Endothelial cell of umbilical vein (primary cell): ENCODE data around the gene ELOVL5. TPM values are rescaled to one million over a fixed set of nuclear protein-coding genes. Genes with fewer than 3 reads are reported as not detected.

Experiments
- BruUV-seq: library from RNA; stranded (reverse); fragments of 400-500 nt; replicated peaks from 2 replicates; lab custom pipeline; 2021; lab: Mats Ljungman, UMichigan
- CTCF ChIA-PET: fragments of 300-600, 350-600 bp; sonication (Branson Sonifier 250); formaldehyde crosslinking; loops from one replicate; lab custom pipeline; 2021; ENCODE audit warnings: antibody characterized with exemption, inconsistent platforms; lab: Charles Lee
- POLR2A ChIA-PET: fragments of 300-600, 350-600 bp; sonication (Branson Sonifier 250); formaldehyde crosslinking; loops from one replicate; lab custom pipeline; 2021; ENCODE audit warnings: antibody characterized with exemption, inconsistent platforms; lab: Charles Lee
- DNase-seq: peaks from one replicate; pipeline ENCODE4 v3.0.0-alpha.2; 2011; ENCODE audit warnings: low read depth, low spot score
- FAIRE-seq: peaks from 2 replicates; lab custom pipeline; 2011; peaks lifted over from hg19 to GRCh38; lab: Jason Lieb, UNC
- H2AFZ ChIP-seq: 2 replicates; pipeline ENCODE4 v1.6.0; 2012; ENCODE audit warnings: low read depth, low read length, control low read depth, inconsistent platforms
- H3K27ac ChIP-seq: 2 replicates; pipeline ENCODE4 v1.5.1; 2011; ENCODE audit warnings: low read depth, mild to moderate bottlenecking, control low read depth, low read length, moderate library complexity; ENCODE audit not compliant: insufficient read depth
- H3K27me3 ChIP-seq, 2 experiments: 2 replicates each; pipeline versions ENCODE4 v1.6.0 to v1.6.1; 2011; ENCODE audit warnings: low read length in 2 of 2, mixed read lengths in 1 of 2; ENCODE audit not compliant: control insufficient read depth in 2 of 2, insufficient read depth in 2 of 2
- H3K36me3 ChIP-seq, 2 experiments: 2 replicates in 1 of 2; 3 replicates in 1 of 2; pipeline ENCODE4 v1.5.1; 2011; ENCODE audit warnings: low read length in 2 of 2, mild to moderate bottlenecking in 1 of 2, moderate library complexity in 1 of 2; ENCODE audit not compliant: control insufficient read depth in 2 of 2, insufficient read depth in 2 of 2; ENCODE audit errors: extremely low read depth in 1 of 2
- H3K4me1 ChIP-seq: 3 replicates; pipeline ENCODE4 v1.5.1; 2011; ENCODE audit warnings: mild to moderate bottlenecking, low read length; ENCODE audit not compliant: control insufficient read depth, insufficient read depth; ENCODE audit errors: extremely low read depth
- H3K4me2 ChIP-seq: 2 replicates; pipeline ENCODE4 v1.6.1; 2011; ENCODE audit warnings: low read length, control low read depth, mixed read lengths; ENCODE audit not compliant: insufficient read depth
- H3K4me3 ChIP-seq, 3 experiments: fragments of 200-600 bp in 1 of 3; sonication (generic), shearing (Covaris generic) in 1 of 3; replicated peaks in 1 of 3; 2 replicates each; pipeline ENCODE4 v1.5.1; 2011 to 2016; ENCODE audit warnings: control low read depth in 3 of 3, low read length in 3 of 3, mild to moderate bottlenecking in 2 of 3, inconsistent platforms in 1 of 3, low read depth in 1 of 3, moderate library complexity in 1 of 3; ENCODE audit not compliant: insufficient read depth in 1 of 3
- H3K79me2 ChIP-seq: 2 replicates; pipeline ENCODE4 v1.6.0; 2012; ENCODE audit warnings: low read length, inconsistent platforms; ENCODE audit not compliant: control insufficient read depth, insufficient read depth
- H3K9ac ChIP-seq: replicated peaks from 2 replicates; pipeline ENCODE3; 2011; ENCODE audit warnings: low read length, control low read depth; ENCODE audit not compliant: insufficient read depth; ENCODE audit errors: extremely low read depth
- H3K9me1 ChIP-seq: replicated peaks from 3 replicates; pipeline ENCODE4 v1.6.0; 2011; ENCODE audit warnings: mild to moderate bottlenecking, low read length; ENCODE audit not compliant: control insufficient read depth, insufficient read depth; ENCODE audit errors: extremely low read depth
- H3K9me3 ChIP-seq: replicated peaks from 2 replicates; pipeline ENCODE4 v1.5.1; 2012; ENCODE audit warnings: low read length, inconsistent platforms; ENCODE audit not compliant: control insufficient read depth, insufficient read depth
- H4K20me1 ChIP-seq: replicated peaks from 2 replicates; pipeline ENCODE3; 2011; ENCODE audit warnings: mild to moderate bottlenecking, low read length; ENCODE audit not compliant: control insufficient read depth, insufficient read depth; ENCODE audit errors: extremely low read depth
- EZH2 ChIP-seq: IDR thresholded peaks from 2 replicates; pipeline ENCODE4 v1.6.1; 2012; ENCODE audit warnings: borderline replicate concordance, low read depth, mild to moderate bottlenecking, moderate library complexity, low read length, inconsistent platforms; ENCODE audit not compliant: severe bottlenecking
- FOS ChIP-seq: IDR thresholded peaks from 2 replicates; pipeline ENCODE4 v1.6.1; 2011; ENCODE audit warnings: mild to moderate bottlenecking, low read length, moderate library complexity, borderline replicate concordance; ENCODE audit not compliant: insufficient read depth
- GATA2 ChIP-seq: IDR thresholded peaks from 2 replicates; pipeline ENCODE4 v1.7.0; 2011; ENCODE audit warnings: low read depth, mild to moderate bottlenecking, moderate library complexity, mixed read lengths, low read length; ENCODE audit not compliant: insufficient read length, insufficient read depth
- JUN ChIP-seq: IDR thresholded peaks from 2 replicates; pipeline ENCODE4 v1.6.1; 2011; ENCODE audit warnings: borderline replicate concordance, low read depth; ENCODE audit not compliant: insufficient read length, insufficient read depth
- MAX ChIP-seq: IDR thresholded peaks from 2 replicates; pipeline ENCODE4 v1.6.1; 2011; ENCODE audit not compliant: insufficient read depth, insufficient read length
- MYC ChIP-seq: IDR thresholded peaks from one replicate; pipeline ENCODE4 v1.6.1; 2011; ENCODE audit warnings: mild to moderate bottlenecking, low read depth, low read length
- POLR2A ChIP-seq: IDR thresholded peaks from 2 replicates; pipeline ENCODE4 v1.6.1; 2012; ENCODE audit warnings: low read depth, mild to moderate bottlenecking, control low read depth, low read length
- POLR2AphosphoS5 ChIP-seq: IDR thresholded peaks from 2 replicates; pipeline ENCODE4 v1.6.1; 2012; ENCODE audit warnings: low read depth, mild to moderate bottlenecking, control low read depth, low read length, moderate library complexity; ENCODE audit not compliant: insufficient read depth
- dilution Hi-C: fragments of 300-500 bp; cut with MboI; formaldehyde crosslinking; loops from one replicate; pipeline ENCODE4 v1.15.0; 2019; ENCODE audit warnings: low sequenced_read_pairs; ENCODE audit not compliant: extremely low pct_ligation_motif_present
- intact Hi-C: fragments of 100-400 bp; cut with micrococcal nuclease; formaldehyde crosslinking; loops from one replicate; pipeline ENCODE4 v1.10.0; 2022
- polyA plus RNA-seq, 4 experiments: library from polyadenylated mRNA; depleted of rRNA in 3 of 4; stranded (reverse) in 3 of 4; unstranded in 1 of 4; fragments of >200 nt; gene quantifications; 2 replicates each; pipeline versions ENCODE4 v1.2.1 to v1.2.3, GENCODE V29; 2011 to 2012; ENCODE audit warnings: missing spikeins in 1 of 4
- total RNA-seq: library from RNA; stranded (reverse); gene quantifications from 2 replicates; pipeline ENCODE4 v1.2.3, GENCODE V29; 2021
- TF ChIP-seq, protein P1 (sequence below), 2 donors: IDR thresholded peaks; 1 replicate in 1 of 2; 2 replicates in 1 of 2; pipeline ENCODE4 v1.5.1; 2011; ENCODE audit warnings: low read length in 2 of 2, mild to moderate bottlenecking in 2 of 2, moderate library complexity in 2 of 2, control low read depth in 1 of 2, inconsistent platforms in 1 of 2, low read depth in 1 of 2; ENCODE audit not compliant: insufficient read depth in 1 of 2; ENCODE audit errors: extremely low read depth in 1 of 2

Gene ELOVL5
- total and polyA plus RNA-seq, 2 donors (not counting 3 experiments of a cell fraction or from before 2014, with no cell fraction given), result 85.9 to 140 TPM

GRCh38 chr6:53376661-53377226 is 28.0 kb upstream of the ELOVL5 start:
- Histone ChIP-seq H3K79me2 (no peaks in the 10 kb centered on the region), H3K9me1 (no peaks in the 10 kb centered on the region), H3K4me2 (no peak overlapping the region), H3K4me3 (no peak overlapping the region), H3K4me1 (no peaks in the 10 kb centered on the region), H3K27ac (no peak overlapping the region), H2AFZ (no peak overlapping the region), H4K20me1 (no peaks in the 10 kb centered on the region), H3K27me3 (peaks cover 14 to 37% of the 10 kb centered on the region in 2 experiments), H3K9ac (no peak overlapping the region), H3K9me3 (no peaks in the 10 kb centered on the region), H3K36me3 (no peaks in the 10 kb centered on the region)
- ChIA-PET POLR2A (no interaction called here), CTCF (no interaction called here)
- intact Hi-C loops (no loop called here), dilution Hi-C loops (no loop called here)
- no peak for DNase-seq
- TF ChIP-seq JUN, result no peak
- no peak for TF ChIP-seq MAX
- TF ChIP-seq MYC, result no peak
- no peak for TF ChIP-seq GATA2
- TF ChIP-seq POLR2AphosphoS5, result no peak
- no peak for TF ChIP-seq POLR2A
- no peak for TF ChIP-seq EZH2
- TF ChIP-seq, protein P1, sequence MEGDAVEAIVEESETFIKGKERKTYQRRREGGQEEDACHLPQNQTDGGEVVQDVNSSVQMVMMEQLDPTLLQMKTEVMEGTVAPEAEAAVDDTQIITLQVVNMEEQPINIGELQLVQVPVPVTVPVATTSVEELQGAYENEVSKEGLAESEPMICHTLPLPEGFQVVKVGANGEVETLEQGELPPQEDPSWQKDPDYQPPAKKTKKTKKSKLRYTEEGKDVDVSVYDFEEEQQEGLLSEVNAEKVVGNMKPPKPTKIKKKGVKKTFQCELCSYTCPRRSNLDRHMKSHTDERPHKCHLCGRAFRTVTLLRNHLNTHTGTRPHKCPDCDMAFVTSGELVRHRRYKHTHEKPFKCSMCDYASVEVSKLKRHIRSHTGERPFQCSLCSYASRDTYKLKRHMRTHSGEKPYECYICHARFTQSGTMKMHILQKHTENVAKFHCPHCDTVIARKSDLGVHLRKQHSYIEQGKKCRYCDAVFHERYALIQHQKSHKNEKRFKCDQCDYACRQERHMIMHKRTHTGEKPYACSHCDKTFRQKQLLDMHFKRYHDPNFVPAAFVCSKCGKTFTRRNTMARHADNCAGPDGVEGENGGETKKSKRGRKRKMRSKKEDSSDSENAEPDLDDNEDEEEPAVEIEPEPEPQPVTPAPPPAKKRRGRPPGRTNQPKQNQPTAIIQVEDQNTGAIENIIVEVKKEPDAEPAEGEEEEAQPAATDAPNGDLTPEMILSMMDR (IDR thresholded peaks at IDR 0.05; ENCODE audit: extremely low read depth in 1 of 2, insufficient read depth in 1 of 2, low read depth in 1 of 2, low read length in 2 of 2), result no peak
- TF ChIP-seq FOS, result no peak
- FAIRE-seq, result no peak
- BruUV-seq, result no TSS peak
